ENCODE measurements around the gene SLC9A5. TPM values are rescaled to one million over a fixed set of nuclear protein-coding genes. Genes with fewer than 3 reads are reported as not detected.
A peak's percentile ranks its signal among the peaks of the same experiment; 100 is the strongest.

SLC9A5 gene
- total and polyA plus RNA-seq, 9 of the 15 experiments (the other 6 are each of a cell fraction or from before 2014, with no cell fraction given): 0.06 to 3.1 (median 1.2) TPM

- peak overlapping the region; percentile 100 for H3K4me2 ChIP-seq (ENCODE audit: insufficient read depth, low read length)
- peak overlapping the region; percentile 60 to 89 for H3K9ac ChIP-seq (ENCODE audit: insufficient read depth in 1 of 2, low read depth in 2 of 2, low read length in 2 of 2)
- 2% methylated on average over 10 of the region's 12 CpGs for WGBS (ENCODE audit: insufficient coverage, low coverage, missing lambda C conversion rate)
- ChIA-PET POLR2A (interaction anchor here (0.5 to 2.8 kb wide), 10 partner anchors 9 to 132 kb away, joined by 3 to 31 read pairs (median 3); no protein-coding TSS in a partner anchor), CTCF (ENCODE audit: low intra/inter-chr PET ratio) (no interaction called here)
- FAIRE-seq: no peak
- no peaks in the 10 kb centered on the region for H3K27me3 ChIP-seq (ENCODE audit: control insufficient read depth in 2 of 2, insufficient read depth in 2 of 2, low read length in 2 of 2)
- DNase-seq (ENCODE audit: extremely low read depth in 1 of 4, low spot score in 3 of 4): no peak
- H2AFZ ChIP-seq (ENCODE audit: low read depth, low read length): peak overlapping the region; percentile 97
- H3K9me1 ChIP-seq (ENCODE audit: control insufficient read depth, insufficient read depth, low read length): no peaks in the 10 kb centered on the region
- H3K27ac ChIP-seq (ENCODE audit: extremely low read depth, low read depth, low read length): peak overlapping the region; percentile 59; the same call in 2 of the 3 replicates
- intact Hi-C loops (cut with micrococcal nuclease) (loop anchor here (5.0 kb wide), 1 partner anchor 34 kb away; the partner anchor contains the start of genes E2F4 and EXOC3L1), in situ Hi-C loops (cut with MboI) (no loop called here)
- H3K4me1 ChIP-seq (replicated peaks in 1 of 2; ENCODE audit: control insufficient read depth in 2 of 2, insufficient read depth in 2 of 2, low read length in 2 of 2): peaks cover 18 to 20% of the 10 kb centered on the region in 2 experiments
- ATAC-seq: no peak
- no peaks in the 10 kb centered on the region for H3K9me3 ChIP-seq (replicated peaks; ENCODE audit: control insufficient read depth, insufficient read depth, low read depth, low read length)
- peaks cover 21% of the 10 kb centered on the region for H3K79me2 ChIP-seq (ENCODE audit: control insufficient read depth, insufficient read depth, low read length)
- peak overlapping the region; percentile 98 for H3K4me3 ChIP-seq
- no peaks in the 10 kb centered on the region for H4K20me1 ChIP-seq (replicated peaks; ENCODE audit: control insufficient read depth, insufficient read depth, low read length)
- peaks cover 43% of the 10 kb centered on the region; the same call in 2 of the 3 replicates for H3K36me3 ChIP-seq (ENCODE audit: control insufficient read depth, insufficient read depth, low read length)
- BruUV-seq (replicated peaks): no TSS peak
- TF ChIP-seq YY1 (IDR thresholded peaks at IDR 0.05; ENCODE audit: borderline replicate concordance in 1 of 3, control insufficient read depth in 1 of 3, extremely low read depth in 1 of 3, insufficient read depth in 3 of 3, insufficient read length in 1 of 3, insufficient replicate concordance in 2 of 3, low read depth in 1 of 3, low read length in 2 of 3) (peak in 1 of 3 experiments; percentile 37), ZC3H8 (IDR thresholded peaks at IDR 0.05) (no peak), FOXA3 (CRISPR knock-in tag; conservative IDR thresholded peaks at IDR 0.05 in 1 of 2, IDR thresholded peaks at IDR 0.05 in 1 of 2) (peak in 1 of 2 experiments; percentile 60; a peak in 1 of 4 replicates), TCF15 (CRISPR knock-in tag; IDR thresholded peaks at IDR 0.05) (no peak), MAFG (tag; conservative IDR thresholded peaks at IDR 0.05) (0 out of 2 replicates have a peak, but pooled peaks have one; percentile 4), ARID3B (CRISPR knock-in tag; IDR thresholded peaks at IDR 0.05; ENCODE audit: borderline replicate concordance) (0 out of 2 replicates have a peak, but pooled peaks have one; percentile 54), ZNF263 (CRISPR knock-in tag; IDR thresholded peaks at IDR 0.05; ENCODE audit: borderline replicate concordance) (0 out of 2 replicates have a peak, but pooled peaks have one; percentile 13), MITF (IDR thresholded peaks at IDR 0.05) (no peak), TRIM25 (IDR thresholded peaks at IDR 0.05; ENCODE audit: borderline replicate concordance) (0 out of 2 replicates have a peak, but pooled peaks have one; percentile 17), CHD2 (IDR thresholded peaks at IDR 0.05; ENCODE audit: low read depth, low read length) (peak; percentile 4; the same call in 1 of the 2 replicates), ZBTB26 (CRISPR knock-in tag; IDR thresholded peaks at IDR 0.05) (0 out of 2 replicates have a peak, but pooled peaks have one; percentile 25), SMARCE1 (IDR thresholded peaks at IDR 0.05) (peak; percentile 47; the same call in 1 of the 2 replicates)
Observed at GRCh38 chr16:67226295-67226803, 22.4 kb upstream of the SLC9A5 start.

Measured in K562 (cell line).